ENCODE data around the gene AXIN2.

- no peak for TF ChIP-seq POLR2A (IDR thresholded peaks at IDR 0.05)
- no peak for TF ChIP-seq CTCF (IDR thresholded peaks at IDR 0.05)
Measured at GRCh38 chr17:65544672-65545071, 16.8 kb downstream of the AXIN2 start.
